HG02943 (cell line): ENCODE results near the gene KRTAP10-6.
"Not testable (repeated sequence)": the region's sequence is repeated elsewhere in the genome, so short reads cannot be mapped to it uniquely, and the experiment has no call there.

Experiments
- ATAC-seq: cut with Tn5 transposase; IDR thresholded peaks from one replicate; pipeline ENCODE4 v1.9.1; 2021; ENCODE audit warnings: mild to moderate bottlenecking, low read depth, moderate library complexity; ENCODE audit not compliant: unreplicated experiment

The KRTAP10-6 gene

DNA sequence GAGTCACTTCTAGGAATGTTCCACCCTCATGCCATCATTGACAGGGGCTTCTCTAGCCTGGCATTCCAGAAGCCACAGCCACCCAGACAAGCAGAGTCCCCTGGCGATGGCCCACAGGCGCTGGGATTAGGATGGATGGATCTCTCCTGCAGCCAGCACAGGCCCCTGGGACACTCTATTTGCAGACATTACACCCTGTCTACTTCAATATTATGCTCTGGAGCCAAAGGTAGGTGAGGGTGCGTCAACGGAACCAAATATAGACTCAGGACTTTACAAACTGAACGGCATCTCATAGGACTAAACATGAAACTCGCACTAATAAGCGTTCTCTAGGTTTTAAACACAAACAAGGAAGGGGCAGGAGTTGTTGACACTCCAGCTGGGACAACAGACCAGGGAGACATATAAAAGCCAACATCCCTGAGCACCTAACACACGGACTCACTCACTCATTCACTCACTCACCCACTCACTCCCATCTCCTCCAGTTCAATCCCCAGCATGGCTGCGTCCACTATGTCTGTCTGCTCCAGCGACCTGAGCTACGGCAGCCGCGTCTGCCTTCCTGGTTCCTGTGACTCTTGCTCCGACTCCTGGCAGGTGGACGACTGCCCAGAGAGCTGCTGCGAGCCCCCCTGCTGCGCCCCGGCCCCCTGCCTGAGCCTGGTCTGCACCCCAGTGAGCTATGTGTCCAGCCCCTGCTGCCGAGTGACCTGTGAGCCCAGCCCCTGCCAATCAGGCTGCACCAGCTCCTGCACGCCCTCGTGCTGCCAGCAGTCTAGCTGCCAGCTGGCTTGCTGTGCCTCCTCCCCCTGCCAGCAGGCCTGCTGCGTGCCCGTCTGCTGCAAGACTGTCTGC, 8.0 kb upstream of the KRTAP10-6 start, which contains the start of gene KRTAP10-7:
TSS of gene KRTAP10-7 (plus strand) at position 480 of the 861 bp plus-strand sequence. CDS start at position 505, 25 bp downstream.
- not testable (repeated sequence) for ATAC-seq

DNA sequence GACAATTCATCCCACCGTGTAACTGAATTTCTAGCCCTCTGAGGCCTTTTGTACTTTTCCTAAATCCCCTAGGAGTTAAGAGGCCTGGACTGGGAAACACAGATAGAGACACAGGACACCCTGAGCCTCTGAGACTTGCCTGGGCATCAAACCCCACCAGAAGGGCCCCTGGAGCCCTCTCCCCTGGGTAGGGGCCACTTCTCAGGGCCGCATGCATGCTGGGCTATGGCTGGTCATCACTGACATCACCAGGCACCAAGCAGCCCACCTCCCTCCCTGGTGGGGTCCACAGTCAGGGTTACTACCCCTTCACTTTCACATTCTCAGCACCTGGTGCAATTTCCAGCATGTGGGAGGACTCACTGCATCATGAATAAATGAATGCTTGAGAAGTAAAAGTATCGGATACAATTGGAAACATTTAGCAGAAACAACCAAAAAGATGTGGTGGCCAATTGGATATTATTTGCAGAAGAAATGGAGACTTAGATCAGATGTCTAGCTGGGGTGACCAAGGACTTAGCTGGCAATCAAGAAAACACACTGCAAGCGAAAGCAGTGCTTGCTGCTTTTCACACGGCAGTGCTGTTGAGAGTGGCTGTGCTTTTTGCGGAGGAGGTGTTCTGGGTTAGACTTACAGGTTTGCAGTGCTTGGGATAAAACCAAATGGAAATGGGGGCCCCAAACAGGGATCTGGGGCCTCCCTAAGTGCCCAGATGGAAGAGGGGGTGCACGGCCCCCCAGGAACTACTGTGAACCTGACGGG, 7.1 kb upstream of the KRTAP10-6 start:
- no peak for ATAC-seq

DNA sequence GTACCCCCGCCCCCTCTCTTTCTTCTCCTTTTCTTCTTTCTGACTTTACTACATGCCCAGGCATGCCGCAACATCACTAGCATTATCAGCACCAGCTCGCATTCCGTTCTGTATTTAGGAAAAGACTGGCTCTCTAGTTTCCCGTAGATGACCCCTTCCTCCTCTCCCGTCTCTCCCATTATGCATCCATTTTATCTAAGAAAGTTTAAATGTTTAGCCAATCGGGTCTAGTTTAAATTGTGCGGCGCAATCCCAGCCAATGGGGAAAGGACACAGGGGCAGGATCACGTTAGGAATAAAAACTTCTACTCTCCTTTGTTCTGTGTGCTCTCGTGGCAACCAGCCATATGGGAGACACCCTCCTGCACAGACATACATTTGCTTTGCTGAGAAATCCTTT, 5.8 kb upstream of the KRTAP10-6 start:
- no peak for ATAC-seq

DNA sequence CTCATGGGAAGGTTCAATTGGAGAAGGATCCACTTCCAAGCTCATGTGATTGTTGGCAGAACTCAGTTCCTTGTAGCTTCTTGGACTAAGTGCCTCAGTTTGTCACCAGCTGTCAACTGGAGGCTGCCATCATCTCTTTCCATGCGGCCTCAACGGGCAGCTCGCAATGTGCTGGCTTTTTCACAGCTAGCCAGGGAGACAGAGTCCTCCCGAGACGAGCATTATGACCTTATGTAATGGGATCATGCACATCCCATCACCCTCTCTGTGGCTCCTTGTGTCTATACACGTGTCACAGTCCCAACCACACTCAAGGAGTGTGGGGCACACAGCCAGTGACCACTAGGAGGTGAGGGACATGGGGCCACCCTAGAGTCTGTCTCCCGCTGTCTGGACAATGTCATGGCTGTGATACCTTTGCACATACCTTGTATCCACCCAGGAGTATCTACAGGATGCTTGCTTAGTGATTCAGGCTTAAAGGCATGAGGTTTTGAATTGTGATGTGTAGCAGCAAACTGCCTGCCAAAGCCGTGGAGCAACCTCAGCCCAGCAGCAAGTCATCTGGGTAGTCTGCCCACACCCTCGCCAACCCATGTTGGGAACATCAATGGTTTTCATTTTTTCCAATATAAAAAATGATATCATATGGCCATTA, 3.9 kb upstream of the KRTAP10-6 start:
- ATAC-seq = no peak

DNA sequence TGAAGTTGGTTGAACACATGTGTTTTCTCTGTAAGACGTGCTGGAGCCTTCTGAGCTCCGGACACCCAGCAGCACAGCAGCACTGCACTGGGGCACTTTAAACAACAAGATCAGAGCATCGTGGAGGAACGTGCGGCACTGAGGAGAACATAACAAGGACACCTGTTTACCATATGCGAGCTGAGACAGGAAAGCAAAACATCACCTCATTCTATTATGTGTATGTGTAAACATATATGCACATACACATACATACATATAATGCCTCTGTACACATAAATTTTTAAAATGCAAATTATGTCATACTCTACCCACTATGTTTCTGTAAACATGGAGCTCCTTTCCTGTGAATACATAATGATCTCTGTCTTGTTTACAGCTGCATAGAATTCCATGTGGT, 3.2 kb upstream of the KRTAP10-6 start:
- no peak for ATAC-seq

DNA sequence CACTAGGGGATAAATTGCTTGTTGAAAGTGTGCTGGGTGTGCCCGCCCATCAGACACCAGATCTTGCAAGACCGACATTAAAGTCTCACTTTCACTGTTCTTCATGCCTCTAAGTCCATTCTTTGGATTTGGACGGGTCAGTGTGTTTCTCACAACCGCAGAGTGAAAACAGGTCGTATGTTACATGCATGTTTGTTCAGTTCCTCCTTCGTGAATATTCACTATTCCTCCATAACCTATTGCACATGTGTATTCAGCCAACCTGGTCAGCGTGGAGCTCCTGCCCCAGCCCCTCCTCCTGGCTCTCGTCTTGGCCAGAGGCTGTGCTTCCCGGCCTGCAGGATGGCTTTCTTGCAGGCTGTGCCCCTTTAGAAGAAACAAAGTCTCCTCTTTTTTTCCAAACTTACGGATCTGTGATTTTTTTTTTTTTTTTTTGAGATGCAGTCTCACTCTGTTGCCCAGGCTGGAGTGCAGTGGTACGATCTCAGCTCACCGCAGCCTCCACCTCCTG, 2.2 kb upstream of the KRTAP10-6 start:
- no peak for ATAC-seq

DNA sequence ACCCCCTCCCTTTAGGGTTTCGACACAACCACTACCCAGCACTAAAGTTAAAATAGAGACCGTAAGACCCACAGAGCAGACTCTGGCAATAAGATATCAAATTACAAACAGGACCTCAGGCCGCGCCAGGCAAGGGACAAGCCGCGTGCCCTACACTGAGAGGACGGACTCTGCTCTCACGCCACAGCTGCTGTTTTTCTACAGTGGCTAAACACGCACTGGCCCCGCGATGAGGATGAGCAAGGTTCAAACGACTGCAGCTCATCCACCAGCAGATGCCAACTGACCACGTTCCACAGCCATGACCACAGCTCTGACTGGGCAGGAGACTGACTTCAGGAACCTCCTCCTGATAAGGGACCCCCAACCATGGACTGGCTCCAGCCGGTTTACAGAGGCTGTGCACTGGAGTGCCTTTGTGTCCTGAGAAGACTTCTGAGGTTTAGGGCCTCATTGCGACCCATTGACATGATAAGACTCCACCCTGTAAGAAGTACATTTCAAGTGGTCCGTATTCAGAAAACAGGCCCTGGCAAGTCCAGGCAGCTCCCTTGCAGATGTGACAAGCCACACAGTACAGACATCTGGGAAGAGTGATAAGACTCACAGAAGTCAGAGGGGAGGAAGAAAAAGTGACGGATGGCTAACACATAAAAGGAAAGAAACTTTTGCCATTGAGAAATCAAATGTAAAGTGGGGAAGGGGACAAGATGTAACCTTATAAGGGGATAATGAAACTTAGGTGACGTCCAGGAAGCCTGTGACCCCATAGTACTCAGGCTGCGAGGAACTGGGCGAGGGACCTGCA, 1.5 kb upstream of the KRTAP10-6 start:
- ATAC-seq = no peak

DNA sequence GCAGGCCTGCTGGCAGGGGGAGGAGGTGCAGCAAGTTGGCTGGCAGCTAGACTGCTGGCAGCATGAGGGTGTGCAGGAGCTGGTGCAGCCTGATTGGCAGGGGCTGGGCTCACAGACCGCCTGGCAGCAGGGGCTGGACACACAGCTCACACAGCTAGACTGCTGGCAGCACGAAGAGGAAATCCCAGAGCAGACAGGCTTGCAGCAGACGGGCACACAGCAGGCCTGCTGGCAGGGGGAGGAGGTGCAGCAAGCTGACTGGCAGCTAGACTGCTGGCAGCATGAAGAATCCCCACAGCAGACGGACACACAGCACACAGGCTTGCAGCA, 539 bp downstream of the KRTAP10-6 start:
- not testable (repeated sequence) for ATAC-seq

DNA sequence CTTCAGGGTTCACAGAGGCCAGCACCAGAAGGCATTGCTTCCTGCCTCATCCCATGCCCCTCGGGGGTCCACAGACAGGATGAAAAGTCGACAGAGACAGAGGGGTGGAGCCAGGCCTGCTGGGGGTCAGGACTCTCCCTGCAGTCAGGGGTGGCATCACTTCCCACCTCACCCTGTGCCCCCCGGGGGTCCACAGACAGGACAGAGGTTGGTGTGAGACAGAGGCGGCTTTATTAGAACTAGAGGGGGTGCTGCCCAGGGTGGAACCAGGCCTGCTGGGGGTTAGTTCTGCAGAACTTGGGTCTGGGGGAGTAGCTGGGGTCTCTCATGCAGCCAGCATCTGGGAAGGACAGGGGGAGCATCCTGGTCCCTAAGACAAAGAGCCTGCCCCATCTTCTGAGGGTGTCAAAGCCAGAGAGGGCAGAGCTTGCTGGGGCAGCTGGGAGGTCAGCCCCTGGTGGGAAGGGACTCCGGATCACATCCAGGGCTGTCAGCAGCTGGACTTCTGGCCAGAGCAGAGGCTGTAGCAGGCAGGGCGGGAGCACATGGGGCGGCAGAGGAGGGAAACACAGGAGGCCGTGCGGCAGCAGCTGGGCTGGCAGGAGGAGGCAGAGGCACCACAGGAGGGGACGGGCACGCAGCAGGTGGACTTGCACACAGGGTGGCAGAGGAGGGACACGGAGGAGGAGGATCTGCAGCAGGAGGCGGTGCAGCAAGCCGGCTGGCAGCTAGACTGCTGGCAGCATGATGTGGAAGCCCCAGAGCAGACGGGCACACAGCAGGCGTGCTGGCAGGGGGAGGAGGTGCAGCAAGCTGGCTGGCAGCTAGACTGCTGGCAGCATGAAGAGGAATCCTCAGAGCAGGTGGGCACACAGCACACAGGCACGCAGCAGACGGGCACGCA, 1.2 kb downstream of the KRTAP10-6 start:
- not testable (repeated sequence) for ATAC-seq

DNA sequence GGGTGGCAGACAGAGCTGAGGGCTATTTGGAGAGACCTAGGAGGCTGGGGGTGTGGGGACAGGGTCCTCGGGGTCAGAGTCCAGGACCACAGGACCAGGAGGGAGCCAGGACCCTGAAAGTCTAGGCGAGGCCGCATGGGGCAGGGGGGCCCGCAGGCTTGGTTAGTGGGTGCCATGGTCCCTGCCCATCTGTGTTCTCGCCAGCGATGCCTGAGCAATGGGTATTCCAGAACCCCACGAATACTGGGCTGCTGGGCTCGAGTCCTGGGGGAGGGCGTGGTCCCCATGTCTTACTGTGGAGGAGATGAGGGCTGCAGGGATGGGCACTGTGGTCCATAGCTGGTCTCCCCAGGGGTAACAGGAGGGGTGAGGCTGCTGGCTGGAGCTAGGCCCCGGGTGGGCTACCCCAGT, 2.0 kb downstream of the KRTAP10-6 start:
- no peak for ATAC-seq

DNA sequence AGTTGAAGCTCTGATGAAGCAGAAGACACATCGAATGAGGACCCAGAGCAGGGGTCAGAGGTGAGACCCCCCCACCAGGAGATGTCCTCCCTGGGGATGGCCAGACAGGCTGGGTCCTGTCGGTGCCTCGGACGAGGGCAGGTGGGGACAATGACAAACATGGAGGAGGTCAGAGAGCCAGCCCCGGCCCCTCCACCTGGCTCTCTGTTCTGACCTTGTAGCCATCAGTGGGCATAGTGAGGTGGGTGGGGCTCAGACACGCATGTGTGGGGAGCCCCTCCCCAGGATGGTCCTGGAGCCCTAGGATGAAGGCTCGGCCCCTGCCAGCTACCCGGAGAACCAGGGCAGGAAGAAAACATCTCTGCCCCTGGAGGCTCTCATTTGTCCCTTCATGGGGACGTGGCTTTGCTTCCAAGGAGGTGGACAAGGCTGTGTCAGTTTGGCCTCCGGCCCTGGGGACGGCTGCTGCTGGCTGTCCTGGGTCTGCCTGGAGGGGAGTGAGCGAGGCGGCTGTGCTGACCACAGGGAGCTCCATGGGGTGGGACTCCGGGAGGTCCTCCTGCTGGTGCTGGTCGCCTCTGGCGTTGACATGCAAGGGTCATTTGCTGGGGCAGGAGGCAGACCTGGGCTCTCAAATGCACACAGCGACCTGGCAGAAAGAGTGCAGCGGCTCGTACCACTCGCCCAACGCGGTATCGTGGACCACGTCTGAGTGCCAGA, 2.6 kb downstream of the KRTAP10-6 start:
- no peak for ATAC-seq

DNA sequence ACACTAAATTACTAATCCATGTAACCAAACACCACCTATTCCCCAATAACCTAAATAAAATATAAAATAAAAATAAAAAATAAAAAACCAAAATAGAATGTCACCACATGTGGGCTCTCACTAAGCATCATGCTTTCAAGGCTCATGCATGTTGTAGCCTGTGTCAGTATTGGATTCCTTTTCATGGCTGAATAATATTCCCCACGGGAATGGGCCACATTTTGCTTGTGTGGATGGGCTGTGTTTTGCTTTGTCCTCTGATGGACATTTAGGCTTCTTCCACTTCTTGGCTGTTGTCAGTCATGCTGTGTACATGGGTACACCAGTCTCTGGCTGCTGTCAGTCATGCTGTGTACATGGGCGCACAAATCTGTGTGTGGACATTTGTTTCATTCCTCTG, 3.2 kb downstream of the KRTAP10-6 start:
- no peak for ATAC-seq

DNA sequence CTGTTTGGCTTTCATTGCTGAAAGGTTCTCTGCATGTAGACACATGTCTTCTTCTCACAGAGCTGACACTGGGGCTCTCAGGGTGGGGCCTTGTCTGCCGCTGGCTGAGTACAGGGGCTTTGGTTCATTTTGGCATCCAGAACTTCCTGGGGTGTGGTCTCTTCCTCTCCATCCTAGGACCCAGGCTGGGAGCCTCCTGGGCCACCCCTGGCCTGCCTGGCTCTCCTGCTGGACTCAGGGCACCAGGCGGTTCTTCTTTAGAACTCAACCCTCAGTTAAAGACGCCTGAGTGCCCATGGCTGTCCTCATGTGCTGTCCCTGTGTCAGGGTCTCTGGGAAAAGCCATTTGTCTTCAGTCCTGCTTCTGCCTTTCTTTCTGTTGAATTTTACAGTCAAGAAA, 6.4 kb downstream of the KRTAP10-6 start:
- no peak for ATAC-seq

DNA sequence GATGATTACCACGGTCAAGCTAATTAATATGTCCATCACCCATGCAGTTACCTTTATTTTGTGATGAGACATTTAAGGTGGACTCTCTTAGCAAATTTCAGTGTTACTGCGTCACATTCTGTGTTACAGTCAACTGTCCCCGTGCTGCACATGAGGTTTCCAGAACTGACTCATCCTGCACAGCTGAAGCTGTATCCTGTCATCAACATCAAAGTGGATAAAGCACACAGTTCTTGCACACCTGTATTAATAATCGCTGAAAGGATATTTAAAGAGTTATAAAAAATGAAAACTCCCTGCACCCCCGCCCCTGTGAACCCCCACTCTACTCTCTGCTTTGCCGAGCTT, 8.5 kb downstream of the KRTAP10-6 start:
- ATAC-seq = no peak

DNA sequence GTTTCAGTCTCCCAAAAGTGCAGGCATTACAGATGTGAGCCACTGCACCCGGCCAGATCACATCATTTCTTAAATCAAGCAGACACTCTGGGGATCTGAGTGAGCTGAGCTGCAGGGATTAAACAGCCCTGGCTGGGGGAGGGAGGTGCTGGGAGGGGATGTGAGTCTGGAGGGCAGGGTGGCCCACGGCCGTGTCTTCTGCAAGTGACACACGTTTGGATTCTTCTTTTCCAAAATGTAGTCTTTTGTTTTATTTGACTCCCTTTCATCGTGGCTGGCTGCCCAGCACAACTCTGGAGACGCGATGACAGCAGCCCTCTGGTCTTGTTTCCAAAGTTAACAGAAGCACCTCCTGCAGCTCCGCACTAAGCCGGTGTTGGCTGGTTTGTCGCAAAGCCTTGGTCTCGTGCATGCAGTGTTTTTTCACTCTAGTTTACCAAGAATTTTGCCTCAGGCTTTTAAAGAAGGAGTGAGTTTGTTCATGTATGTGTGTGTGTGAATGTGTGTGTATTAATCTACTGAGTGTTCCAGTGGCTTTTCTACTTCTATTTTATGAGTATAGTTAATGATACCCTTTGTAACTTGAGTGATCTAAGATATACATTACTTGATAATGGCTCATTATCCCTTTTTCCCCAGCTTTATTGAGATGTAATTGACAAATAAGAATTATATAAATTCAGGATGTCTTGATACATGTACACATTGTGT, 9.1 kb downstream of the KRTAP10-6 start:
- ATAC-seq = no peak

DNA sequence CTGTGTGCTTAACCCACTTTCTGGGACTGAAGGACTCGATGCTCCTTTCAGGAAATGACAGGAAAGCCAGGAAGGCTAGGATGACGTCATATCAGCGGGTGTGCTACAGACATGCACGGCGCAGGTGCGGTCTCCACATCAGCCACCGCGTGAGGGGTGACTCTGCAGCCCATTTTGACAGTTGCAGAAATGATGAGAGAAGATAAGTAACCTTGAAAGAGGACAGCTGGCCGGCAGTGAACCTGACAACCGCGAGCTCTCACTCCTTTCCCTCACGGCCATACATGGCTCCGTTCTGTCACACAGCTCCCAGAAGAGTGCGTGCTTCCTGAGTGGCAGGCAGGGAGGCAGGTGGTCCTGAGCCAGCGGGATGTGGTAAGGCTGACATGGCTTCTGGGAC, 10.2 kb downstream of the KRTAP10-6 start:
- no peak for ATAC-seq

DNA sequence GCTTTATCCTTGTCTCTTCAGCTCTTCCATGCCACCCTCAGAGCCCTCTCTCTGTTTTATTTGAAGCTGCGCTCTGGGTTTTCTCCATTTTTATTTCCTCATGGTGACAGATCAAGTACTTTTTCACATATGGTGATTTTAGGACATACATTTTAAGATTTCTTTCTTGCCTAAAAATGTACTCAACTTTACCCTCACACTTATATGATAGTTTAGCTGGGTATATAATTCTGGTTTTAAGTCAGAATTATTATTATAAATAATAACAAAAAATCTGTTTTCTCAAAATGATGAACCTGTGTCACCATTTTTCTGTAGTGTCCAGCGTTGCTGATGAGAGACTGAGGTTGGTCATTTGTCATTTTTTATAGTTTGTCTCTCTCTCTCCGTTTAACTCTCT, 11.1 kb downstream of the KRTAP10-6 start:
- ATAC-seq = no peak

DNA sequence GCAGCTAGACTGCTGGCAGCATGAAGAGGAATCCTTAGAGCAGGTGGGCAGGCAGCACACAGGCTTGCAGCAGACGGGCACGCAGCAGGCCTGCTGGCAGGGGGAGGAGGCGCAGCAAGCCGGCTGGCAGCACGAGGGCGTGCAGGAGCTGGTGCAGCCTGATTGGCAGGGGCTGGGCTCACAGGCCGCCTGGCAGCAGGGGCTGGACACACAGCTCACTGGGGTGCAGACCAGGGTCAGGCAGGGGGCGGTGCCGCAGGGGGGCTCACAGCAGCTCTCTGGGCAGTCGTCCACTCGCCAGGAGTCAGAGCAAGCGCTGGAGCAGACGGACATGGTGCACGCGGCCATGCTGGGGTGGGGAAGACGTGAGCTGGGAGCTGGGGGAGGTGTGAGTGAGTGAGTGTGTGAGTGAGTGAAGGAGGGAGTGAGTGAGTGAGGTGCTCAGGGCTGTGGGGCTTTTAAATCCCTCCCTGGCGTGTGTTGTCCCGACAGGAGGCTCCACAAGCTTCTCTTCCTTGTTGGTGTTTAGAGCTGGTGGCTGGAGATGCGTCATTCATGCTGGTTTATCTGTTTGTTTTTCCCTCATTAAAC, 12.0 kb downstream of the KRTAP10-6 start, which contains the start of gene KRTAP10-5:
TSS of gene KRTAP10-5 (minus strand) at position 374 of the 591 bp plus-strand sequence. CDS start at position 348, 26 bp downstream.
- ATAC-seq = not testable (repeated sequence)
